Measurements from ENCODE around the gene GRAMD1A. TPM values are rescaled to one million over a fixed set of nuclear protein-coding genes. Genes with fewer than 3 reads are reported as not detected.

GRAMD1A gene
- total RNA-seq, 1 experiment from 2014 or later: 75.4 TPM

DNA sequence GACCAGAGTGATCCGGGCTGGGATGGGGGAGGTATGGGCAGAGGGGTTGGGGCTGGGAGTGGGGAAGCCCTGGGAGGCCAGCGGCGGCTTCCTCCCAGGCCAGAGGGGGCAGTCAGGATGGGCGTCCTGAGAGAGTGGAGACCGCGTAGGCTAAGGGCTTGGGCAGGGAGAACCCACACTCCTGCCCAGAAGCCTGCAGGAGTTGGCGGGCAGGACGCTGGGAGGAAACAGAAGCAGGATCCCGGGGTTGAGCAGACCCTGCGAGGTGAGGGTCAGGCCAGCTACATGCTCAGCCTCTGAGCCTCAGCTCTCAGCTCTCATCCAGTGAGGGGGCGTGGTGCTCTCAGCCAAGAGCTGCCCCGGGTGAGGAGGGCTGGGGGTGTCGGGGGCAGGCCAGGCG, 22.3 kb downstream of the GRAMD1A start:
- ChIA-PET CTCF (no interaction called here), POLR2A (interaction anchor here (0.5 kb wide), 1 partner anchor 23 kb away, joined by 3 read pairs; no protein-coding TSS in a partner anchor), RAD21 (ENCODE audit: low non-redundant PET in 1 of 2, low total read pairs in 2 of 2, uncharacterized antibody in 2 of 2, unreplicated experiment in 2 of 2) (no interaction called here)
- Histone ChIP-seq H3K4me3 (replicated peaks in 1 of 2; ENCODE audit: low read depth in 1 of 2, low read length in 2 of 2) (no peak overlapping the region), H2AFZ (ENCODE audit: low read depth, low read length, poor library complexity, severe bottlenecking) (no peak overlapping the region), H3K9me3 (ENCODE audit: control insufficient read depth in 1 of 2, insufficient read depth in 1 of 2, low read depth in 1 of 2, low read length in 2 of 2) (no peaks in the 10 kb centered on the region), H3K4me1 (ENCODE audit: control insufficient read depth in 1 of 2, insufficient read depth in 2 of 2, low read length in 2 of 2) (peaks cover 0 to under 1% of the 10 kb centered on the region in 2 experiments; a peak in 1 of 4 replicates), H3K27me3 (ENCODE audit: insufficient read depth, low read length) (no peaks in the 10 kb centered on the region), H3K9me2 (ENCODE audit: insufficient read depth) (no peaks in the 10 kb centered on the region), H4K20me1 (ENCODE audit: insufficient read depth) (no peaks in the 10 kb centered on the region), H3K79me2 (ENCODE audit: insufficient read depth, low read length) (no peaks in the 10 kb centered on the region), H3K36me3 (ENCODE audit: control insufficient read depth in 1 of 2, insufficient read depth in 2 of 2, low read length in 2 of 2) (peaks cover 20 to 32% of the 10 kb centered on the region in 2 experiments; a peak in 2 of 4 replicates), H3K27ac (ENCODE audit: low read depth, low read length) (no peak overlapping the region), H3K9ac (ENCODE audit: low read length) (no peak overlapping the region), H3K4me2 (ENCODE audit: low read length) (no peak overlapping the region)
- ATAC-seq (no peak), DNase-seq (ENCODE audit: low read depth, low spot score) (no peak)
- no TSS peak for BruUV-seq (replicated peaks)
- intact Hi-C loops (cut with micrococcal nuclease): no loop called here
- TF ChIP-seq SIN3A (IDR thresholded peaks at IDR 0.05; ENCODE audit: low read depth) (no peak), CBX3 (IDR thresholded peaks at IDR 0.05; ENCODE audit: low read depth) (no peak), EZH2 (IDR thresholded peaks at IDR 0.05) (no peak), JUND (IDR thresholded peaks at IDR 0.05) (no peak)

DNA sequence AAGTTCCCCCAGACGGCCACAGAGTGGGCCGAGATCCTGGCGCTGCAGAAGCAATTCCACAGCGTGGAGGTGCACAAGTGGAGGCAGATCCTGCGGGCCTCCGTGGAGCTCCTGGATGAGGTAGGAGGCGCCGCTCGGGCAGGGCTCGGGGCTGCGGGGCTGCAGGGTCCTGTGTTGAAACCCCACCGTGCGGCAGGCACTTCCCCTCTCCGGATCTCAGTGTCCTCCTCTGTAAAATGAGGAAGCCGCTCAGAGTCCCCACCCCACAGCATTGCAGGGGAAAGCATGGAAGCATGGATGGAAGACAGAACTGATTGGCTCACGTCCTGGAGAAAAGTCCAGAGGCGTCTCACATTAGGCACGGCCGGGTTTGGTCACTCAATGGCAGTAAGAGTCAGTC, 23.3 kb downstream of the GRAMD1A start:
- BruUV-seq (replicated peaks): no TSS peak
- Histone ChIP-seq H3K4me2 (ENCODE audit: low read length) (no peak overlapping the region), H3K9me3 (ENCODE audit: control insufficient read depth in 1 of 2, insufficient read depth in 1 of 2, low read depth in 1 of 2, low read length in 2 of 2) (no peaks in the 10 kb centered on the region), H3K79me2 (ENCODE audit: insufficient read depth, low read length) (no peaks in the 10 kb centered on the region), H3K9me2 (ENCODE audit: insufficient read depth) (no peaks in the 10 kb centered on the region), H3K4me3 (replicated peaks in 1 of 2; ENCODE audit: low read depth in 1 of 2, low read length in 2 of 2) (no peak overlapping the region), H3K4me1 (ENCODE audit: control insufficient read depth in 1 of 2, insufficient read depth in 2 of 2, low read length in 2 of 2) (peaks cover 3 to 10% of the 10 kb centered on the region in 2 experiments; a peak in 3 of 4 replicates), H3K36me3 (ENCODE audit: control insufficient read depth in 1 of 2, insufficient read depth in 2 of 2, low read length in 2 of 2) (peaks cover 22 to 30% of the 10 kb centered on the region in 2 experiments; a peak in 3 of 4 replicates), H3K27ac (ENCODE audit: low read depth, low read length) (no peak overlapping the region), H2AFZ (ENCODE audit: low read depth, low read length, poor library complexity, severe bottlenecking) (no peak overlapping the region), H4K20me1 (ENCODE audit: insufficient read depth) (no peaks in the 10 kb centered on the region), H3K9ac (ENCODE audit: low read length) (no peak overlapping the region), H3K27me3 (ENCODE audit: insufficient read depth, low read length) (no peaks in the 10 kb centered on the region)
- POLR2A ChIA-PET: no interaction called here
- RAD21 ChIA-PET (ENCODE audit: low non-redundant PET in 1 of 2, low total read pairs in 2 of 2, uncharacterized antibody in 2 of 2, unreplicated experiment in 2 of 2): no interaction called here
- intact Hi-C loops (cut with micrococcal nuclease): no loop called here
- ATAC-seq: no peak
- no peak for DNase-seq (ENCODE audit: low read depth, low spot score)
- TF ChIP-seq YY1 (IDR thresholded peaks at IDR 0.05; ENCODE audit: extremely low read depth, insufficient replicate concordance, low read depth, low read length): no peak
- CTCF ChIA-PET: no interaction called here
